Thoracic aorta (tissue), 2 donors: ENCODE results near the gene ABL2. TPM values are rescaled to one million over a fixed set of nuclear protein-coding genes. Genes with fewer than 3 reads are reported as not detected.
"Not testable (repeated sequence)": the region's sequence is repeated elsewhere in the genome, so short reads cannot be mapped to it uniquely, and the experiment has no call there.

ENCODE experiments used
- ATAC-seq: fragments of 150-250 bp; one replicate; pipeline ENCODE4 v1.8.0; 2017; ENCODE audit warnings: low read depth; ENCODE audit not compliant: insufficient number of reproducible peaks, low FRiP score
- DNase-seq: peaks from one replicate; pipeline ENCODE4 v3.0.0-alpha.2; 2020; ENCODE audit warnings: low spot score
- H3K27ac ChIP-seq, 2 donors: fragments of 200-600 bp; sonication (generic); 1 replicate in 1 of 2; 2 replicates in 1 of 2; pipeline ENCODE4 v1.5.1; 2016; ENCODE audit warnings: mild to moderate bottlenecking in 2 of 2, moderate library complexity in 2 of 2
- H3K27me3 ChIP-seq: fragments of 200-600 bp; sonication (generic); replicated peaks from 2 replicates; pipeline ENCODE4 v1.6.0; 2016; ENCODE audit warnings: mild to moderate bottlenecking; ENCODE audit not compliant: insufficient read depth
- H3K36me3 ChIP-seq: fragments of 200-600 bp; sonication (generic); one replicate; pipeline ENCODE4 v1.5.1; 2016
- H3K4me1 ChIP-seq, 2 donors: fragments of 200-600 bp; sonication (generic); 1 replicate in 1 of 2; 2 replicates in 1 of 2; pipeline versions ENCODE4 v1.5.1 to v1.6.0; 2016; ENCODE audit warnings: low read depth in 2 of 2, mild to moderate bottlenecking in 1 of 2; ENCODE audit not compliant: control insufficient read depth in 1 of 2
- H3K4me3 ChIP-seq: fragments of 200-600 bp; sonication (generic); 2 replicates; pipeline ENCODE4 v1.5.1; 2016; ENCODE audit warnings: mild to moderate bottlenecking
- H3K9me3 ChIP-seq: fragments of 200-600 bp; sonication (generic); 2 replicates; pipeline ENCODE4 v1.5.1; 2016
- total RNA-seq, 2 donors: library from RNA; depleted of rRNA; stranded (reverse); fragments of >200 nt; gene quantifications; one replicate each; pipeline versions ENCODE4 v1.1.0 to v1.2.3, GENCODE V29; 2016
- TF ChIP-seq, protein P1 (sequence below): fragments of 200-600 bp; sonication (generic); IDR thresholded peaks from one replicate; pipeline ENCODE4 v1.5.1; 2019; ENCODE audit warnings: antibody characterized with exemption

ABL2 gene
- total RNA-seq, 2 donors from 2014 or later: 23.6 to 62.4 TPM

GRCh38 chr1:179178950-179179349 lies 50.5 kb downstream of the ABL2 start:
- Histone ChIP-seq H3K27me3 (no peaks in the 10 kb centered on the region), H3K36me3 (no peaks in the 10 kb centered on the region), H3K27ac (peak overlapping the region in 1 of 2 donors; percentile 53), H3K4me1 (peaks cover 39 to 54% of the 10 kb centered on the region in 2 donors), H3K9me3 (no peaks in the 10 kb centered on the region), H3K4me3 (no peak overlapping the region)
- DNase-seq: no peak
- TF ChIP-seq, protein P1, sequence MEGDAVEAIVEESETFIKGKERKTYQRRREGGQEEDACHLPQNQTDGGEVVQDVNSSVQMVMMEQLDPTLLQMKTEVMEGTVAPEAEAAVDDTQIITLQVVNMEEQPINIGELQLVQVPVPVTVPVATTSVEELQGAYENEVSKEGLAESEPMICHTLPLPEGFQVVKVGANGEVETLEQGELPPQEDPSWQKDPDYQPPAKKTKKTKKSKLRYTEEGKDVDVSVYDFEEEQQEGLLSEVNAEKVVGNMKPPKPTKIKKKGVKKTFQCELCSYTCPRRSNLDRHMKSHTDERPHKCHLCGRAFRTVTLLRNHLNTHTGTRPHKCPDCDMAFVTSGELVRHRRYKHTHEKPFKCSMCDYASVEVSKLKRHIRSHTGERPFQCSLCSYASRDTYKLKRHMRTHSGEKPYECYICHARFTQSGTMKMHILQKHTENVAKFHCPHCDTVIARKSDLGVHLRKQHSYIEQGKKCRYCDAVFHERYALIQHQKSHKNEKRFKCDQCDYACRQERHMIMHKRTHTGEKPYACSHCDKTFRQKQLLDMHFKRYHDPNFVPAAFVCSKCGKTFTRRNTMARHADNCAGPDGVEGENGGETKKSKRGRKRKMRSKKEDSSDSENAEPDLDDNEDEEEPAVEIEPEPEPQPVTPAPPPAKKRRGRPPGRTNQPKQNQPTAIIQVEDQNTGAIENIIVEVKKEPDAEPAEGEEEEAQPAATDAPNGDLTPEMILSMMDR: no peak
- no peak for ATAC-seq

- Histone ChIP-seq H3K9me3 (no peaks in the 10 kb centered on the region), H3K4me1 (peaks cover 39 to 54% of the 10 kb centered on the region in 2 donors), H3K36me3 (no peaks in the 10 kb centered on the region), H3K27me3 (no peaks in the 10 kb centered on the region), H3K27ac (peak overlapping the region in 1 of 2 donors; percentile 53), H3K4me3 (no peak overlapping the region)
- DNase-seq: no peak
- no peak for ATAC-seq
- TF ChIP-seq, protein P1: no peak
Measured at GRCh38 chr1:179178183-179178582, 51.3 kb downstream of the ABL2 start.

DNA sequence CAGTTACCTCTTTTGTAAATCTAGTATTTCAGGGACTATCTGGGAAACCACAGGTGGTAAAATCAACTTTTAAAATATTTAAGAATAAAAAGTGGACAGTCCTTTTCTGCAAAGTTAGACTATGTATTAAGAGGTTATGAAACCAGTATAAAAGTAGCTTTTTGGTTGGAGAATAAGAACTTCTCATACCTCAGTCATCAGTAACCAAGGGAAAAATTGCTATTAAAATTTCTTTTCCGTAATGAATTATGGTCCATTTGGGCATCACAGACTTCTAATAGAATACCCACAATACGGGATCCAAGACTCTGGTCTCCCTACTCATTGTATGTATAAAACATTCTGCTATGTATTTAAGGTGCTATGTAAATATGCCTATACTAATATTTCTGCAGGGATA lies 51.9 kb downstream of the ABL2 start:
- no peak for DNase-seq

DNA sequence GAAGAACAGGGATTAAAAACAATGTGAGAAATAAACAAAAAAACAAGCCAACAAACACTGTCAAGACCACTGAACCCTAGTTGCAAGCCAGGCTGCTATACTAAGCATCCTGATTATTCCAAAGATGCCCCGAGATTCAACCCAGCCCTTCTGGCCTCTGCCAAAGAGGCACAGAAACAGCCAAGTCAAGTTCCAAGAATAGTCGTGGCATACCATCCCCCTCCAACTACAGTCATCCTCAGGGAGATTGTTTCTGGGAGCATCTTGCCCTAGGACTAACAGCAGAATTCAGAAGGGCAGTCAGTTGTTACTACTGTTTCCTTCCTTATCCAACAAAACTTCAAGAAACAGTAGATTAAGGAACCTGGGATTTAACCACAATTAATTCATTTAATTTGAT lies 52.3 kb downstream of the ABL2 start:
- TF ChIP-seq, protein P1: no peak
- peak; percentile 51 for ATAC-seq

More for the DNA sequence above, 51.9 kb downstream of the ABL2 start:
- H3K27me3 ChIP-seq: no peaks in the 10 kb centered on the region
- H3K36me3 ChIP-seq: no peaks in the 10 kb centered on the region
- no peak for ATAC-seq
- no peaks in the 10 kb centered on the region for H3K9me3 ChIP-seq
- TF ChIP-seq, protein P1: no peak
- no peak overlapping the region for H3K4me3 ChIP-seq
- H3K4me1 ChIP-seq: peaks cover 39 to 54% of the 10 kb centered on the region in 2 donors
- peak overlapping the region; percentile 43 for H3K27ac ChIP-seq

DNA sequence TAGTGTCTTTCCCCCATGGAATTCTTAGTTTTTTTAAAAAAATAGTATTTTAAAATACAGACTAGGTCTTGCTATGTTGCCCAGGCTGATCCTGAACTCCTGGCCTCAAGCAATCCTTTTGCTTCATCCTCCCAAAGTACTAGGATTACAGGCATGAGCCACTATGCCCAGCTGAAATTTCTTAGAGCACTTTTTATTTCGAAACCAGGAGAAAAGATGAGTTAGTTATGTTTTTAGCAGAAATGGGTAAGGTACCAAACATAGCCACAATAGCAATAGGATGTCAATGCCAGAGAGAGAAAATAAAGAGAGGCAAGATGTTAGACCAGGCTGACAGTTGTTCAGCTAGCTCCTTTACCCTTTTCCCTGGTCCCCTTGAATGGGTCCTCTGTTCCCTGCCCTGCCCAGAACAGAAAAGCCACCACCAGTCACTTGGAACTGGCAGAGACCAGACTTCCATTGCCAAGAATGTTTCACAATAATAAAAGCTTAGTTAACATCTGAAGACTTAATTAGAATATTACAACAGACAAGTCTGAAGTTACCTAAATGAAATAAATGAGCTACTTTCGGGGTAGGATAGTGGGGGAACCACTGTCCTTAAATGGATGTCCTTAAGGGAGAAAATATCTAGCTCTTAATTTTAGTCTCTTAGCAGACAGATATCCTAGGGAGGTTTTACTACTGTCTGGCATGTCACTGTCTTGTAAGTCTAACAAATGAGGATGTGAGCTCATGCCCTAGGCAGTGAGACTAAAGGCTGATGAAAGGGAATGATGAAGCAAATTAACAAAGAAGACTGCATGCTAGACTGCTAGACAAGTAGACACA lies 54.3 kb downstream of the ABL2 start:
- H3K36me3 ChIP-seq: no peaks in the 10 kb centered on the region
- H3K9me3 ChIP-seq: no peaks in the 10 kb centered on the region
- DNase-seq (no peak), ATAC-seq (peak; percentile 51)
- H3K27me3 ChIP-seq: no peaks in the 10 kb centered on the region
- TF ChIP-seq, protein P1: no peak
- H3K27ac ChIP-seq: peak overlapping the region; percentile 2 to 69
- H3K4me1 ChIP-seq: peaks cover 41 to 57% of the 10 kb centered on the region in 2 donors
- H3K4me3 ChIP-seq: no peak overlapping the region

More for the DNA sequence above, 52.3 kb downstream of the ABL2 start:
- Histone ChIP-seq H3K27ac (peak overlapping the region; percentile 43), H3K9me3 (no peaks in the 10 kb centered on the region), H3K36me3 (no peaks in the 10 kb centered on the region), H3K4me1 (peaks cover 39 to 54% of the 10 kb centered on the region in 2 donors), H3K4me3 (no peak overlapping the region), H3K27me3 (no peaks in the 10 kb centered on the region)
- DNase-seq: no peak

DNA sequence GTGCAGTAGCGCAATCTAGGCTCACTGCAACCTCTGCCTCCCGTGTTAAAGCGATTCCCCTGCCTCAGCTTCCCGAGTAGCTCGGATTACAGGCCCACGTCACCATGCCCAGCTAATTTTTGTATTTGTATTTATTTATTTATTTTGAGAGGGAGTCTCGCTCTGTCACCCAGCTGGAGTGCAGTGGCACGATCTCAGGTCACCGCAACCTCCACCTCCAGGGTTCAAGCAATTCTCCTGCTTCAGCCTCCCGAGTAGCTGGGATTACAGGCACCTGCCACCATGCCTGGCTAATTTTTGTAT lies 59.1 kb downstream of the ABL2 start:
- ATAC-seq: not testable (repeated sequence)

More for the DNA sequence above, 59.1 kb downstream of the ABL2 start:
- H3K4me1 ChIP-seq: peaks cover 20 to 35% of the 10 kb centered on the region in 2 donors
- not testable (repeated sequence) for H3K4me3 ChIP-seq, H3K9me3 ChIP-seq, H3K27me3 ChIP-seq, H3K36me3 ChIP-seq, DNase-seq, H3K27ac ChIP-seq
